GM18951 (cell line): Measurements from ENCODE around the gene LHFPL3.

Experiments used
- POLR2A ChIP-seq: IDR thresholded peaks from 4 replicates; pipeline ENCODE4 v1.6.1; 2011; ENCODE audit warnings: mild to moderate bottlenecking; ENCODE audit not compliant: insufficient read length, insufficient read depth; ENCODE audit errors: extremely low read depth
- in situ Hi-C: fragments of 300-500 bp; cut with MboI; formaldehyde crosslinking; loops from one replicate; pipeline ENCODE4 v1.12.0; 2022; ENCODE audit warnings: low sequenced_read_pairs, mixed read lengths, inconsistent platforms; ENCODE audit not compliant: unreplicated experiment

LHFPL3 gene

GRCh38 chr7:104328970-104329825 is 795 bp downstream of the LHFPL3 start:
- in situ Hi-C loops: no loop called here
- no peak for TF ChIP-seq POLR2A

GRCh38 chr7:104341546-104341945 is 13.1 kb downstream of the LHFPL3 start:
- in situ Hi-C loops: no loop called here
- TF ChIP-seq POLR2A: no peak

GRCh38 chr7:104352736-104353135 is 24.3 kb downstream of the LHFPL3 start:
- in situ Hi-C loops: no loop called here
- TF ChIP-seq POLR2A: no peak

GRCh38 chr7:104357166-104357565 is 28.8 kb downstream of the LHFPL3 start:
- in situ Hi-C loops: no loop called here
- no peak for TF ChIP-seq POLR2A

- in situ Hi-C loops: no loop called here
- TF ChIP-seq POLR2A: no peak
Measured at GRCh38 chr7:104358446-104359132, 30.2 kb downstream of the LHFPL3 start.

GRCh38 chr7:104362756-104363155 is 34.4 kb downstream of the LHFPL3 start:
- in situ Hi-C loops: no loop called here
- TF ChIP-seq POLR2A: no peak

GRCh38 chr7:104363355-104363754 is 35.0 kb downstream of the LHFPL3 start:
- in situ Hi-C loops: no loop called here
- no peak for TF ChIP-seq POLR2A

- no peak for TF ChIP-seq POLR2A
- in situ Hi-C loops: no loop called here
Measured at GRCh38 chr7:104366390-104366789, 38.0 kb downstream of the LHFPL3 start.

- TF ChIP-seq POLR2A: no peak
- in situ Hi-C loops: no loop called here
Measured at GRCh38 chr7:104367926-104368325, 39.5 kb downstream of the LHFPL3 start.

GRCh38 chr7:104371216-104371979 is 43.0 kb downstream of the LHFPL3 start:
- in situ Hi-C loops: no loop called here
- no peak for TF ChIP-seq POLR2A

GRCh38 chr7:104371980-104372357 is 43.6 kb downstream of the LHFPL3 start:
- in situ Hi-C loops: no loop called here
- no peak for TF ChIP-seq POLR2A

GRCh38 chr7:104382616-104383015 is 54.2 kb downstream of the LHFPL3 start:
- no peak for TF ChIP-seq POLR2A
- in situ Hi-C loops: no loop called here

- in situ Hi-C loops: no loop called here
Measured at GRCh38 chr7:104386943-104387342, 58.5 kb downstream of the LHFPL3 start.

More at GRCh38 chr7:104386943-104387342, 58.5 kb downstream of the LHFPL3 start:
- no peak for TF ChIP-seq POLR2A
